A673 (cell line): Measurements from ENCODE around the gene UTP3. TPM values are rescaled to one million over a fixed set of nuclear protein-coding genes. Genes with fewer than 3 reads are reported as not detected.
"Not testable (repeated sequence)": the region's sequence is repeated elsewhere in the genome, so short reads cannot be mapped to it uniquely, and the experiment has no call there.

Source experiments
- BruUV-seq: library from RNA; stranded (reverse); fragments of 400-500 nt; replicated peaks from 2 replicates; lab custom pipeline; 2021; lab: Mats Ljungman, UMichigan
- CTCF ChIA-PET: fragments of 300-600 bp; sonication (Branson Sonifier 250); formaldehyde crosslinking; loops from one replicate; lab custom pipeline; 2022; ENCODE audit warnings: antibody characterized with exemption; lab: Charles Lee
- POLR2A ChIA-PET: fragments of 300-600 bp; sonication (Branson Sonifier 250); formaldehyde crosslinking; loops from one replicate; lab custom pipeline; 2022; ENCODE audit warnings: antibody characterized with exemption; ENCODE audit not compliant: low non-redundant PET; lab: Charles Lee
- DNase-seq: peaks from one replicate; pipeline ENCODE4 v3.0.0-alpha.2; 2015; ENCODE audit warnings: low spot score
- H3K27ac ChIP-seq: fragments of 200-600 bp; sonication (generic); 2 replicates; pipeline ENCODE4 v1.5.1; 2016; ENCODE audit warnings: mixed run types, low read depth, mild to moderate bottlenecking, mixed read lengths, antibody characterized with exemption, low read length; ENCODE audit not compliant: poor library complexity, severe bottlenecking
- H3K27me3 ChIP-seq: fragments of 200-600 bp; sonication (generic); replicated peaks from 2 replicates; pipeline ENCODE4 v1.6.1; 2017; ENCODE audit warnings: mixed run types, low read depth, mild to moderate bottlenecking, mixed read lengths, antibody characterized with exemption, low read length; ENCODE audit not compliant: insufficient read depth, poor library complexity
- H3K36me3 ChIP-seq: fragments of 200-600 bp; sonication (generic); 2 replicates; pipeline ENCODE4 v1.6.1; 2016; ENCODE audit warnings: mixed run types, mild to moderate bottlenecking, mixed read lengths, antibody characterized with exemption, low read length; ENCODE audit not compliant: insufficient read depth, poor library complexity, severe bottlenecking
- H3K4me1 ChIP-seq: fragments of 200-600 bp; sonication (generic); 2 replicates; pipeline ENCODE4 v1.6.1; 2017; ENCODE audit warnings: mixed run types, mild to moderate bottlenecking, mixed read lengths, antibody characterized with exemption, low read length; ENCODE audit not compliant: insufficient read depth, poor library complexity, severe bottlenecking
- H3K4me3 ChIP-seq: fragments of 200-600 bp; sonication (generic); 2 replicates; pipeline ENCODE4 v1.5.1; 2016; ENCODE audit warnings: low read depth, mixed run types, mild to moderate bottlenecking, mixed read lengths, low read length; ENCODE audit not compliant: poor library complexity, severe bottlenecking
- H3K9me3 ChIP-seq: fragments of 200-600 bp; sonication (generic); 2 replicates; pipeline ENCODE4 v1.6.1; 2016; ENCODE audit warnings: mixed run types, low read depth, mild to moderate bottlenecking, mixed read lengths, antibody characterized with exemption, low read length; ENCODE audit not compliant: poor library complexity, severe bottlenecking
- CTCF ChIP-seq: fragments of 300-800, 200-600 bp; sonication (generic); conservative IDR thresholded peaks from 2 replicates; pipeline ENCODE4 v1.5.1; 2017; ENCODE audit warnings: low read depth, mild to moderate bottlenecking, antibody characterized with exemption, low read length, moderate library complexity, mixed read lengths
- EZH2 ChIP-seq: fragments of 200-600 bp; sonication (generic); IDR thresholded peaks from 2 replicates; pipeline ENCODE4 v1.6.1; 2017; ENCODE audit warnings: borderline replicate concordance, low read depth, mild to moderate bottlenecking, mixed read lengths, antibody characterized with exemption, low read length; ENCODE audit not compliant: poor library complexity, severe bottlenecking
- intact Hi-C: fragments of 100-400 bp; cut with micrococcal nuclease; formaldehyde crosslinking; loops from one replicate; pipeline ENCODE4 v1.10.0; 2022; ENCODE audit not compliant: unreplicated experiment
- total RNA-seq: library from RNA; stranded (reverse); gene quantifications from 2 replicates; pipeline ENCODE4 v1.2.3, GENCODE V29; 2021

The UTP3 gene
- total RNA-seq, 1 experiment from 2014 or later = 17.1 TPM

- no peaks in the 10 kb centered on the region for H3K36me3 ChIP-seq
- POLR2A ChIA-PET = no interaction called here
- intact Hi-C loops = loop anchor here (10.0 kb wide), 1 partner anchor 134 kb away; the partner anchor contains the start of gene GRSF1
- no peak overlapping the region for H3K4me3 ChIP-seq
- H3K27me3 ChIP-seq = no peaks in the 10 kb centered on the region
- H3K4me1 ChIP-seq = no peaks in the 10 kb centered on the region
- BruUV-seq = no TSS peak
- DNase-seq = no peak
- CTCF ChIA-PET = no interaction called here
- no peak overlapping the region for H3K27ac ChIP-seq
- TF ChIP-seq EZH2 (no peak), CTCF (no peak)
- no peaks in the 10 kb centered on the region for H3K9me3 ChIP-seq
Observed at GRCh38 chr4:70700712-70701111, 12.4 kb downstream of the UTP3 start.

GRCh38 chr4:70701271-70701670 is 12.9 kb downstream of the UTP3 start:
- no TSS peak for BruUV-seq
- TF ChIP-seq CTCF (no peak), EZH2 (no peak)
- POLR2A ChIA-PET = no interaction called here
- Histone ChIP-seq H3K9me3 (no peaks in the 10 kb centered on the region), H3K36me3 (no peaks in the 10 kb centered on the region), H3K4me3 (no peak overlapping the region), H3K27ac (no peak overlapping the region), H3K27me3 (no peaks in the 10 kb centered on the region), H3K4me1 (no peaks in the 10 kb centered on the region)
- intact Hi-C loops = loop anchor here (10.0 kb wide), 1 partner anchor 134 kb away; the partner anchor contains the start of gene GRSF1
- CTCF ChIA-PET = no interaction called here
- DNase-seq = no peak

GRCh38 chr4:70702592-70702991 is 14.3 kb downstream of the UTP3 start:
- H3K27me3 ChIP-seq, DNase-seq, CTCF ChIA-PET, POLR2A ChIA-PET, H3K4me3 ChIP-seq, H3K9me3 ChIP-seq, H3K27ac ChIP-seq, BruUV-seq, H3K4me1 ChIP-seq, H3K36me3 ChIP-seq: not testable (repeated sequence)
- intact Hi-C loops = loop anchor here (10.0 kb wide), 1 partner anchor 132 kb away; the partner anchor contains the start of gene GRSF1
